ENCODE data around the gene FCHSD1. TPM values are rescaled to one million over a fixed set of nuclear protein-coding genes. Genes with fewer than 3 reads are reported as not detected.

FCHSD1 gene
- total RNA-seq, 1 donor from 2014 or later: 8.7 TPM

GRCh38 chr5:141640698-141641097 is 10.5 kb downstream of the FCHSD1 start:
- no peaks in the 10 kb centered on the region for H3K9me3 ChIP-seq (ENCODE audit: low read depth)
- H3K27me3 Mint-ChIP-seq (ENCODE audit: insufficient read depth, low read depth): no peaks in the 10 kb centered on the region
- H3K36me3 ChIP-seq: no peaks in the 10 kb centered on the region
- peaks cover 25% of the 10 kb centered on the region for H4K20me1 ChIP-seq (ENCODE audit: low read depth)
- H3K36me3 Mint-ChIP-seq: peaks cover 2% of the 10 kb centered on the region
- no peak overlapping the region for H3K4me2 ChIP-seq
- H2AFZ ChIP-seq (replicated peaks): no peak overlapping the region
- H3K9me3 Mint-ChIP-seq: no peaks in the 10 kb centered on the region
- peaks cover 4% of the 10 kb centered on the region for H3K4me1 ChIP-seq
- no peak overlapping the region for H3K4me3 ChIP-seq
- H3K27ac ChIP-seq: no peak overlapping the region
- peaks cover 9% of the 10 kb centered on the region for H3K79me2 ChIP-seq (ENCODE audit: low read depth)
- DNase-seq (ENCODE audit: low spot score): no peak
- no peak for TF ChIP-seq EZH2phosphoT487 (IDR thresholded peaks at IDR 0.05)
- no peak for TF ChIP-seq EZH2 (IDR thresholded peaks at IDR 0.05)
- no peak for TF ChIP-seq CTCF (IDR thresholded peaks at IDR 0.05)
- no peak overlapping the region for H3K27ac Mint-ChIP-seq
- H3F3A ChIP-seq (ENCODE audit: low read depth): peaks cover 9% of the 10 kb centered on the region
- no peak overlapping the region for H3K9ac ChIP-seq
- peaks cover 16% of the 10 kb centered on the region for H3K4me1 Mint-ChIP-seq
- no peak overlapping the region for H3K4me3 Mint-ChIP-seq
- peaks cover 16% of the 10 kb centered on the region for H3K27me3 ChIP-seq

- no peak overlapping the region for H3K4me3 ChIP-seq
- Mint-ChIP-seq H3K27ac (no peak overlapping the region), H3K27me3 (ENCODE audit: insufficient read depth, low read depth) (no peaks in the 10 kb centered on the region), H3K36me3 (peaks cover 3% of the 10 kb centered on the region), H3K4me3 (no peak overlapping the region), H3K4me1 (peaks cover 23% of the 10 kb centered on the region), H3K9me3 (no peaks in the 10 kb centered on the region)
- H3K27ac ChIP-seq: no peak overlapping the region
- peaks cover 16% of the 10 kb centered on the region for H3K79me2 ChIP-seq (ENCODE audit: low read depth)
- peaks cover 16% of the 10 kb centered on the region for H3K27me3 ChIP-seq
- H2AFZ ChIP-seq (replicated peaks): no peak overlapping the region
- no peaks in the 10 kb centered on the region for H3K36me3 ChIP-seq
- no peak overlapping the region for H3K4me2 ChIP-seq
- no peak for DNase-seq (ENCODE audit: low spot score)
- no peak overlapping the region for H3K9ac ChIP-seq
- peaks cover 32% of the 10 kb centered on the region for H4K20me1 ChIP-seq (ENCODE audit: low read depth)
- peaks cover 9% of the 10 kb centered on the region for H3F3A ChIP-seq (ENCODE audit: low read depth)
- TF ChIP-seq EZH2phosphoT487 (IDR thresholded peaks at IDR 0.05) (no peak), CTCF (IDR thresholded peaks at IDR 0.05) (no peak), EZH2 (IDR thresholded peaks at IDR 0.05) (no peak)
- peaks cover 5% of the 10 kb centered on the region for H3K4me1 ChIP-seq
- H3K9me3 ChIP-seq (ENCODE audit: low read depth): no peaks in the 10 kb centered on the region
Observed at GRCh38 chr5:141640051-141640415, 11.2 kb downstream of the FCHSD1 start.

GRCh38 chr5:141639357-141640050 is 11.7 kb downstream of the FCHSD1 start:
- H3K4me3 ChIP-seq: no peak overlapping the region
- no peak overlapping the region for H3K9ac ChIP-seq
- H3K36me3 ChIP-seq: no peaks in the 10 kb centered on the region
- Mint-ChIP-seq H3K4me1 (peaks cover 25% of the 10 kb centered on the region), H3K27me3 (ENCODE audit: insufficient read depth, low read depth) (no peaks in the 10 kb centered on the region), H3K36me3 (peaks cover 4% of the 10 kb centered on the region), H3K27ac (no peak overlapping the region), H3K4me3 (no peak overlapping the region), H3K9me3 (no peaks in the 10 kb centered on the region)
- H3K4me1 ChIP-seq: peaks cover 5% of the 10 kb centered on the region
- no peak overlapping the region for H3K27ac ChIP-seq
- H3F3A ChIP-seq (ENCODE audit: low read depth): peaks cover 9% of the 10 kb centered on the region
- peaks cover 21% of the 10 kb centered on the region for H3K79me2 ChIP-seq (ENCODE audit: low read depth)
- no peak overlapping the region for H2AFZ ChIP-seq (replicated peaks)
- peaks cover 37% of the 10 kb centered on the region for H4K20me1 ChIP-seq (ENCODE audit: low read depth)
- TF ChIP-seq EZH2phosphoT487 (IDR thresholded peaks at IDR 0.05) (no peak), CTCF (IDR thresholded peaks at IDR 0.05) (no peak)
- peaks cover 16% of the 10 kb centered on the region for H3K27me3 ChIP-seq
- DNase-seq (ENCODE audit: low spot score): no peak
- no peak overlapping the region for H3K4me2 ChIP-seq
- no peaks in the 10 kb centered on the region for H3K9me3 ChIP-seq (ENCODE audit: low read depth)
